ENCODE data around the gene SCP2.

The SCP2 gene

GRCh38 chr1:53050310-53050709 lies 123.2 kb downstream of the SCP2 start:
- WGBS, 2 donors (ENCODE audit: extremely low coverage in 2 of 2, insufficient read length in 2 of 2, insufficient replicate concordance in 1 of 2): no CpG with 5 or more reads among the region's 2 CpGs
- no peak overlapping the region for H3K9ac ChIP-seq (ENCODE audit: low read depth, low read length, poor library complexity)
- no peak overlapping the region for H3K14ac ChIP-seq (ENCODE audit: low read length)
- peaks cover 2 to 9% of the 10 kb centered on the region in 2 donors for H3K36me3 ChIP-seq (replicated peaks in 1 of 2; ENCODE audit: control insufficient read depth in 2 of 2, insufficient read depth in 2 of 2, low read length in 2 of 2)
- H3K23ac ChIP-seq (ENCODE audit: low read depth, low read length, poor library complexity): no peak overlapping the region
- no peak overlapping the region for H3K4ac ChIP-seq (ENCODE audit: low read length)
- no peaks in the 10 kb centered on the region for H3K27me3 ChIP-seq (ENCODE audit: control insufficient read depth in 3 of 3, insufficient read depth in 3 of 3, low read depth in 1 of 3, low read length in 3 of 3)
- H2AK5ac ChIP-seq (ENCODE audit: low read depth, low read length): no peak overlapping the region
- peaks cover 9 to 23% of the 10 kb centered on the region in 2 donors for H3K4me1 ChIP-seq (ENCODE audit: control insufficient read depth in 2 of 2, insufficient read depth in 1 of 2, low read depth in 1 of 2, low read length in 2 of 2)
- H3K4me2 ChIP-seq (ENCODE audit: insufficient read depth, low read length, poor library complexity, severe bottlenecking): no peak overlapping the region
- H4K8ac ChIP-seq (ENCODE audit: low read depth, low read length): no peak overlapping the region
- H3K27ac ChIP-seq (replicated peaks; ENCODE audit: low read length): no peak overlapping the region
- H2BK120ac ChIP-seq (ENCODE audit: low read depth, low read length): no peak overlapping the region
- no peaks in the 10 kb centered on the region for H3K79me1 ChIP-seq (ENCODE audit: low read depth, low read length)
- H3K4me3 ChIP-seq (ENCODE audit: low read length in 2 of 2): no peak overlapping the region
- no peaks in the 10 kb centered on the region for H3K9me3 ChIP-seq (replicated peaks in 1 of 2; ENCODE audit: control insufficient read depth in 2 of 2, insufficient read depth in 1 of 2, low read depth in 1 of 2, low read length in 2 of 2)
- H2BK12ac ChIP-seq (ENCODE audit: low read length): no peak overlapping the region
- no peak overlapping the region for H2BK15ac ChIP-seq (ENCODE audit: low read length)
- no peak for DNase-seq (ENCODE audit: low spot score)
- no peak overlapping the region for H2BK5ac ChIP-seq (ENCODE audit: low read length)
- no peak overlapping the region for H4K91ac ChIP-seq (ENCODE audit: low read depth, low read length, poor library complexity)
- H3K18ac ChIP-seq (ENCODE audit: low read length): no peak overlapping the region
- H2AFZ ChIP-seq (ENCODE audit: low read length): no peak overlapping the region

- no peak overlapping the region for H2BK12ac ChIP-seq (ENCODE audit: low read length)
- WGBS, 2 donors (ENCODE audit: extremely low coverage in 2 of 2, insufficient read length in 2 of 2, insufficient replicate concordance in 1 of 2): no CpG with 5 or more reads among the region's 1 CpG
- peaks cover 9 to 23% of the 10 kb centered on the region in 2 donors for H3K4me1 ChIP-seq (ENCODE audit: control insufficient read depth in 2 of 2, insufficient read depth in 1 of 2, low read depth in 1 of 2, low read length in 2 of 2)
- H2BK120ac ChIP-seq (ENCODE audit: low read depth, low read length): no peak overlapping the region
- no peak overlapping the region for H3K18ac ChIP-seq (ENCODE audit: low read length)
- H2BK5ac ChIP-seq (ENCODE audit: low read length): no peak overlapping the region
- H4K8ac ChIP-seq (ENCODE audit: low read depth, low read length): no peak overlapping the region
- H3K9me3 ChIP-seq (replicated peaks in 1 of 2; ENCODE audit: control insufficient read depth in 2 of 2, insufficient read depth in 1 of 2, low read depth in 1 of 2, low read length in 2 of 2): no peaks in the 10 kb centered on the region
- H3K14ac ChIP-seq (ENCODE audit: low read length): no peak overlapping the region
- no peak overlapping the region for H2AFZ ChIP-seq (ENCODE audit: low read length)
- peaks cover 2 to 9% of the 10 kb centered on the region in 2 donors for H3K36me3 ChIP-seq (replicated peaks in 1 of 2; ENCODE audit: control insufficient read depth in 2 of 2, insufficient read depth in 2 of 2, low read length in 2 of 2)
- no peak overlapping the region for H3K4me2 ChIP-seq (ENCODE audit: insufficient read depth, low read length, poor library complexity, severe bottlenecking)
- no peaks in the 10 kb centered on the region for H3K27me3 ChIP-seq (ENCODE audit: control insufficient read depth in 3 of 3, insufficient read depth in 3 of 3, low read depth in 1 of 3, low read length in 3 of 3)
- DNase-seq (ENCODE audit: low spot score): no peak
- H3K27ac ChIP-seq (replicated peaks; ENCODE audit: low read length): no peak overlapping the region
- no peak overlapping the region for H3K4me3 ChIP-seq (ENCODE audit: low read length in 2 of 2)
- H3K79me1 ChIP-seq (ENCODE audit: low read depth, low read length): no peaks in the 10 kb centered on the region
- no peak overlapping the region for H3K23ac ChIP-seq (ENCODE audit: low read depth, low read length, poor library complexity)
- H4K91ac ChIP-seq (ENCODE audit: low read depth, low read length, poor library complexity): no peak overlapping the region
- H3K4ac ChIP-seq (ENCODE audit: low read length): no peak overlapping the region
- H2BK15ac ChIP-seq (ENCODE audit: low read length): no peak overlapping the region
- H3K9ac ChIP-seq (ENCODE audit: low read depth, low read length, poor library complexity): no peak overlapping the region
- H2AK5ac ChIP-seq (ENCODE audit: low read depth, low read length): no peak overlapping the region
Measured at GRCh38 chr1:53051676-53052075, 124.6 kb downstream of the SCP2 start.

- Histone ChIP-seq H3K9me3 (replicated peaks in 1 of 2; ENCODE audit: control insufficient read depth in 2 of 2, insufficient read depth in 1 of 2, low read depth in 1 of 2, low read length in 2 of 2) (no peaks in the 10 kb centered on the region), H3K23ac (ENCODE audit: low read depth, low read length, poor library complexity) (no peak overlapping the region), H2AK5ac (ENCODE audit: low read depth, low read length) (no peak overlapping the region), H2BK12ac (ENCODE audit: low read length) (no peak overlapping the region), H3K36me3 (replicated peaks in 1 of 2; ENCODE audit: control insufficient read depth in 2 of 2, insufficient read depth in 2 of 2, low read length in 2 of 2) (peaks cover 2 to 3% of the 10 kb centered on the region in 2 donors), H3K9ac (ENCODE audit: low read depth, low read length, poor library complexity) (no peak overlapping the region), H3K27me3 (ENCODE audit: control insufficient read depth in 3 of 3, insufficient read depth in 3 of 3, low read depth in 1 of 3, low read length in 3 of 3) (peaks cover 0 to 41% (median 18%) of the 10 kb centered on the region in 3 experiments), H3K4me3 (ENCODE audit: low read length in 2 of 2) (no peak overlapping the region), H3K79me1 (ENCODE audit: low read depth, low read length) (no peaks in the 10 kb centered on the region), H2BK120ac (ENCODE audit: low read depth, low read length) (no peak overlapping the region), H3K14ac (ENCODE audit: low read length) (no peak overlapping the region), H2AFZ (ENCODE audit: low read length) (no peak overlapping the region), H3K4me1 (ENCODE audit: control insufficient read depth in 2 of 2, insufficient read depth in 1 of 2, low read depth in 1 of 2, low read length in 2 of 2) (peaks cover 0 to 4% of the 10 kb centered on the region in 2 donors), H4K8ac (ENCODE audit: low read depth, low read length) (no peak overlapping the region), H3K4ac (ENCODE audit: low read length) (no peak overlapping the region), H2BK5ac (ENCODE audit: low read length) (no peak overlapping the region), H3K27ac (replicated peaks; ENCODE audit: low read length) (no peak overlapping the region), H3K18ac (ENCODE audit: low read length) (no peak overlapping the region), H2BK15ac (ENCODE audit: low read length) (no peak overlapping the region), H4K91ac (ENCODE audit: low read depth, low read length, poor library complexity) (no peak overlapping the region), H3K4me2 (ENCODE audit: insufficient read depth, low read length, poor library complexity, severe bottlenecking) (no peak overlapping the region)
- no CpG with 5 or more reads among the region's 2 CpGs for WGBS, 2 donors (ENCODE audit: extremely low coverage in 2 of 2, insufficient read length in 2 of 2, insufficient replicate concordance in 1 of 2)
- DNase-seq (ENCODE audit: low spot score): no peak
Measured at GRCh38 chr1:53057127-53057526, 130.1 kb downstream of the SCP2 start.

- Histone ChIP-seq H3K4me2 (ENCODE audit: insufficient read depth, low read length, poor library complexity, severe bottlenecking) (no peak overlapping the region), H3K9ac (ENCODE audit: low read depth, low read length, poor library complexity) (no peak overlapping the region), H3K23ac (ENCODE audit: low read depth, low read length, poor library complexity) (no peak overlapping the region), H4K91ac (ENCODE audit: low read depth, low read length, poor library complexity) (no peak overlapping the region), H3K4me1 (ENCODE audit: control insufficient read depth in 2 of 2, insufficient read depth in 1 of 2, low read depth in 1 of 2, low read length in 2 of 2) (peaks cover 4 to 7% of the 10 kb centered on the region in 2 donors), H2AK5ac (ENCODE audit: low read depth, low read length) (no peak overlapping the region), H3K27me3 (ENCODE audit: control insufficient read depth in 3 of 3, insufficient read depth in 3 of 3, low read depth in 1 of 3, low read length in 3 of 3) (peaks cover 10 to 72% (median 47%) of the 10 kb centered on the region in 3 experiments), H3K4me3 (ENCODE audit: low read length in 2 of 2) (no peak overlapping the region), H3K27ac (replicated peaks; ENCODE audit: low read length) (no peak overlapping the region), H3K14ac (ENCODE audit: low read length) (no peak overlapping the region), H3K9me3 (replicated peaks in 1 of 2; ENCODE audit: control insufficient read depth in 2 of 2, insufficient read depth in 1 of 2, low read depth in 1 of 2, low read length in 2 of 2) (no peaks in the 10 kb centered on the region), H2BK5ac (ENCODE audit: low read length) (no peak overlapping the region), H3K18ac (ENCODE audit: low read length) (no peak overlapping the region), H2BK15ac (ENCODE audit: low read length) (no peak overlapping the region), H3K36me3 (replicated peaks in 1 of 2; ENCODE audit: control insufficient read depth in 2 of 2, insufficient read depth in 2 of 2, low read length in 2 of 2) (no peaks in the 10 kb centered on the region), H2AFZ (ENCODE audit: low read length) (no peak overlapping the region), H3K79me1 (ENCODE audit: low read depth, low read length) (no peaks in the 10 kb centered on the region), H2BK120ac (ENCODE audit: low read depth, low read length) (no peak overlapping the region), H3K4ac (ENCODE audit: low read length) (no peak overlapping the region), H4K8ac (ENCODE audit: low read depth, low read length) (no peak overlapping the region), H2BK12ac (ENCODE audit: low read length) (no peak overlapping the region)
- no CpG with 5 or more reads among the region's 1 CpG for WGBS, 2 donors (ENCODE audit: extremely low coverage in 2 of 2, insufficient read length in 2 of 2, insufficient replicate concordance in 1 of 2)
- DNase-seq (ENCODE audit: low spot score): no peak
Measured at GRCh38 chr1:53060579-53060978, 133.5 kb downstream of the SCP2 start.

Data from neuronal stem cell (in vitro differentiated cells).